HG03097 (cell line): ENCODE measurements around the gene RIT1.

Experiments
- ATAC-seq: cut with Tn5 transposase; IDR thresholded peaks from one replicate; pipeline ENCODE4 v1.9.1; 2021; ENCODE audit not compliant: unreplicated experiment, low FRiP score

Gene RIT1, protein sequence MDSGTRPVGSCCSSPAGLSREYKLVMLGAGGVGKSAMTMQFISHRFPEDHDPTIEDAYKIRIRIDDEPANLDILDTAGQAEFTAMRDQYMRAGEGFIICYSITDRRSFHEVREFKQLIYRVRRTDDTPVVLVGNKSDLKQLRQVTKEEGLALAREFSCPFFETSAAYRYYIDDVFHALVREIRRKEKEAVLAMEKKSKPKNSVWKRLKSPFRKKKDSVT

DNA sequence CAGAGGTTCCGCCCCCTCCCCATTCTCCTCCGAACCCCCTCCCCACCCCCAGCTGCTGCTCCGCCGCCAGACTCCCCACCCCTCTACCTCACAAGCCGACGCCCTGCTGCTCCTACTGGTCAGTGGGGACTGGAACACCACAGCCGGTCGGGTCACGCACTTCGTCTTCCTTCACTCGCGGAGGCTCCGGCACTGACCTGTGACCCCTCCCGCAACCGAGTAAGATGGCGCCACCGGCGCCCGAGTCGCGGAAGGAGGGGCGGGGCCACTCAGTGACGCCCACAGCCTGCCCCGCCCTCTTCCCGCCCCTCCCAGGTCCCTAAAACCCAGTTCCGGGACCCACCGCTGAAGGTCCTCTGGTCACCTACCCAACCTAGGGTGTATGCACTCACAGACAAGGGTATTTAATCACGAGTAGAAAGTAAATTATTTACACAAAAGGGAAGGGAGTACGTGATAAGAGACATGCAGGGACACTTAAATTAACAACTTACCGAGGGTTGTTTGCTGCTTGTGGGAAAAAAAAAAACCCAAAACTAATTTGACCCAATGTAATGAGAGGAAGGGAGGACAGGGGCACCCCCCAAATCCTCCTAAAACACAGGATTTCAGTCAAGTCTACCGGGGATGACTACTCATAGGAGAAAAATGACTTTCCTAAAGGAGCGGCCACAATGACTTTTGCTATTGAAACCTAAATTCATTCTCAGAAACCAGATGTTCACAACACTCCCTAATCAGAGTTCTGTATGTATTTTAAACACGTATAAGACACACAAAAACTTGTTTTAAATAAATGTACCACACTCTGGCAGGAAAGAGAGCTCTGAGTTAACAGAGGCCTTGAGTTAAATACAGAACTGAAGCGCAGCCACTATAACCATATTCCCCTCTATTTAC, at the start of gene RIT1:
Gene RIT1, minus strand, starts transcription at position 194 of the 900 bp plus-strand sequence. CDS start 588 bp downstream, outside the sequence.
- peak; percentile 76 for ATAC-seq

DNA sequence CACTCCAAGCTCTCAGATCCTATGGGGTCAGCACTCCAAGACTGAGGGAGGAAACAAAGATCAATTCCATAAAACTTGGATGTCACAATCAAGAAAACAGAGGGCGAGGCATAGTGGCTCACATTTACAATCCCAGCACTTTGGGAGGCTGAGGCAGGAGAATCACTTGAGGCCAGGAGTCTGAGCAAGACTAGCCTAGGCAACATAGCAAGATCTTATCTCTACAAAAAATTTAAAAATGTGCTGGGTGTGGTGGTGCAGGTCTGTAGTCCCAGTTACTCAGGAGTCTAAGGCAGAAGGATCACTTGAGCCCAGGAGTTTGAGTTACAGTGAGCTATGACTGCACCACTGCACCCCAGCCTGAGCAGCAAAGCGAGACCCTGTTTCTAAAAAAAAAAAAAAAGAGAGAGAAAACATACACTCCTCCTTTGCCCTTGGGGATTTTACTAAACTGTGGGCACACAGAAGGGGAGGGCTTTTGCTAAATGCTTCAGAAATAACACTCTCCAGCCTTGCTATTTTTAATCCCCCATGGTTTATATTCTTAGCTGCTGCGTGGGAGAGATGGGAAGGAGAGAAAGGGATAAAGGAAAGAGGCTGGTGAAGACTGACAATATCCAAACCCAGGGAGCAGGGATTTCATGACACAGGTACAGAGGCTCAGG, 49.1 kb upstream of the RIT1 start:
- ATAC-seq = no peak

DNA sequence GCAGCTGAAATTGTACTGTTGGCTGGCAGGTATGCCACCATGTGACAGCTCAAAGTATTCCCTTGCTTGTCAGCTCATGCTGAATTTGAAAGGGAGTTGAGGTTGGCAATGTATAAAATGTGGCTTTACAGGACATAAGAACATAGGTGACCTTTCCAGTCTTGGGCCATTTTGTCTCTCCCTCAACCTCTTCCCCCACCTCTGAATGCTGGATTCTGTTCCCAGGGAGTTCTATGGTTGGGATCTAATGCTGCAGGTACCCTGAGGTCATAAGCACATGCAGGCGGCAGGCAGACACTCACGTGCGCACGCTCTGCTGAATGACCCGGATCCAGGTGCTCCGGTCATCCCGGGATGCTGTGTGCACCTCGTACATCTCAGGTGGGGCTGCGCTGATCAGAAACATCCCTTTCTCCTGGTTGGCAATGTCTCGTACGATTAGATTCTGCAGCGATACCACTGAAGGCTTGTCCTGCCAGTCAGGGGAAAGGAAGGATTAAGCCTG, 46.3 kb upstream of the RIT1 start:
- ATAC-seq = no peak

DNA sequence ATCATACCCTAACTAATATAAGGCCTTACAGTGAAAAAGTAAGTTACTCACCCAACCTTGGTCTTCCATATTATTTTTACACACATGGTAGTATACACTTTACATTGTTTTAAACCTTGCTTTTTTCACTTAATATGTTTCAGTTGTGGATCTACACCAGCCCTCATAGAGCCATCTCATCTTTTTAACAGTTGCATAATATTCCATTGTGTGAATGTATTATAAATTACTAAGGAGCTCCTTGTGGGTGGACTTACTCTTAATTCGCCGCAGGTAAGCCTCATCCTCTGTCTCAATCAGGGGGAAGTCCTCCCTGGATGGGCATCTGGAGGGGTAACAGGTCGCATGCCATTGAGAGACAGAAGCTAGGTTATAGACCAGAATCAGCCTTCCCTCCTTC, 43.5 kb upstream of the RIT1 start:
- no peak for ATAC-seq

DNA sequence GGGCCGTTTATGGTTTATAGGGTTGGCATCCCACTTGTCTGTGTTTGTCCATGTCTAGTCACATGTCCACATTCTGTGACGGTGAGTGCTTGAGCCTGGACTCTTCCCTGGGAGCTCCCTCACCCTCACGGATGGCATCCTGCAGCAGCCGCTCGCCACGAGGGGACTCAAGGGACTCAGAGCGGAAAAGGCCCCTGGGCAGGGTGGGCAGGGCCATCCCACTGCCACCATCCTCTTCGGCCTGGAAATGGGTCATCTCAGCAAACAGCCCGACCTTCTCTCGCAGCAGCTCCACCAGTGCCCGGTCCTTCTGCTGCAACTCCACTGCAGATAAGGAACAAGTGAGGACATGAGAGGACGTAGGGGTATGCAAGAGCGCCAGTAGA, 41.3 kb upstream of the RIT1 start:
- ATAC-seq = no peak

DNA sequence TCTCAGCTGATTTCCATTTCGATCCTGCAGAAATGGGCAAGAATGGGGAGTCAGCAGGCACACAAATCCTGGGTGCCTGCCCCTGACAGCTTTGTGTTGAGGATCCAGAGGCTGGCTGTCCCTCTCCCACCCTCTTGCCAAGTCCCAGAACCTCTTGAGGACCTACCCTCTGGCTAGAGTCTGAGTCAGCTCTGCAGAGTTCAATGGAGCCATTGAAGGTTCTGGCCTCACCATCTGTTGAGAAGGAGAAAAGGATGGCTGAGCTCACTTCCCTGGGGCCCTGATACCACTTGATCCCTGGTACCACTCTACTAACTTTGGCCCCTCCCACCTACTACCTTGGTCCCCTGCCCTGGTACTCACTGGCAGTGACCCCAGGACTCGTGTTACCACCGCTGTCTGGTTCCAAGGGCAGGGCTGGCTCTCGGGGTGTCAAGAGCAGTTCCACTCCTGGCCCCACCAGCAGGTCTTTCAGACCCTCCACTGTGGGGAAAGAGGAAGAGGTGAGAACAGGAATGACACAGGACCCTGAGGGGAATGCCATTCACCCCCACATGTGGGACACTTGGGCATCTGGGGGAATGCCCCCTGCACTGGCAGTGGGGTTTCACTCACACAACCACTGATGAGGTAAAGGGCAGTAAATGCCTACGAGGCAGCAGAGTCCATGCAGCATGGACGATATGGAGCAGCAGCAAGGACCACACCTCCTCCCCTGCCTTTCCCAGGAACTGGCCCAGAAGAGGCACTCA, 40.8 kb upstream of the RIT1 start:
- no peak for ATAC-seq

DNA sequence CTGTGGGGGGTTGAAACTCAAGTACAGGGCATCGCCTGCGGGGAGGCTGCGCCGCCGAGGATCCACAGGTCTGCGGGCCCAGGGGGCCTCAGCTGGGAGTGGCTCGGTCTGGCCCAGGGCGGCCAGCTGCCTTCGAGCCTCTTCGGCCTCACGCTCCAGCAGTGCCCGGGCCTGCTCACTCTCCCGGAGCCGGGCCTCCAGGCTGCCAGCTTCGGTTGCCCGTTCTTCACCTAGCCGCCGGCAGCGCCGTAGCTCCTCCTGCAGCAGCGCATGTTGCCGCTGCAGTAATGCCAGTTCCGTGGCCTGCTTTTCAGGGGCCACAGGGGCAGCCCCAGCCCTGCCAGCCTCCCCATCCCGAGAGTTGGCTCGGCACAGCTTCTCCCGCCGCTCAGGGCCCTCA, 39.7 kb upstream of the RIT1 start:
- no peak for ATAC-seq

DNA sequence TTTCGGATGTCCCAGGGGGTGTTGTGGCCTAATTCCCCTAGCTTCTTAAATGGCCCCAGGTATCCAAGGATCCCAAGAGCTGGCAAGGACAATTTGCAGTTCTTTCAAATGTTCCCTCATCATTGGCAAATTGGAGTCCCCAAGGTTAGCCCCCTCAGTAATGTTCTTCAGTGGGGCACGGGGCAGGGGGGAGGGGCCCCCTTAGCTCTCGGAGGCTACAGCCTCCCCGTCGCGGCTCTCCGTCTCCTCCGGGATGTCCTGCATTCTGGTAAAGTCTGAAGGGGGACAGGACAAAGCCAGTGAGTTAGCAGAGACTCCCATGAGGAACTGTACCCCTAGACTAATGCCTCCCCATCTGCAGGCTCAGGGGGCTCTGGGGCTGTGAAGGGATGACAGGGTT, 36.6 kb upstream of the RIT1 start:
- no peak for ATAC-seq

DNA sequence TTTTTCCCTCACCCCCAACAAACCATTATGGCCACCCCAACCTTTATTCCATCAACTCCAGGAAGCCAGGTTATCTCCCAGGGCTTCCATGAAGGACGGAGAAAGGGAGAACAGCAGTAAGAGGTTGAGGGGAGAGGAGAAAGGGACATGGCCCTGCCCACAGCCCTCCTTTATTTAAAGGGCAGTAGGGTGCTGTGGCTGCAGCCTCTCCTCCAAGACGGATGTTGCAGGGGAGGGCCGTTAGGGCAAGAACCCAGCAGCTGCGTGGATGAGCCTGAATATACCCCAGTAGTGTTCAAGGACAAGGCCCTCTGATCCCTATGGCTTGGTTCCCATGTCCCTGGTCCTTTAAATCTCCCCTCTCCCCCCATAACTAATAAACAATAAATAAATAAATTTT, 36.1 kb upstream of the RIT1 start:
- ATAC-seq = no peak

DNA sequence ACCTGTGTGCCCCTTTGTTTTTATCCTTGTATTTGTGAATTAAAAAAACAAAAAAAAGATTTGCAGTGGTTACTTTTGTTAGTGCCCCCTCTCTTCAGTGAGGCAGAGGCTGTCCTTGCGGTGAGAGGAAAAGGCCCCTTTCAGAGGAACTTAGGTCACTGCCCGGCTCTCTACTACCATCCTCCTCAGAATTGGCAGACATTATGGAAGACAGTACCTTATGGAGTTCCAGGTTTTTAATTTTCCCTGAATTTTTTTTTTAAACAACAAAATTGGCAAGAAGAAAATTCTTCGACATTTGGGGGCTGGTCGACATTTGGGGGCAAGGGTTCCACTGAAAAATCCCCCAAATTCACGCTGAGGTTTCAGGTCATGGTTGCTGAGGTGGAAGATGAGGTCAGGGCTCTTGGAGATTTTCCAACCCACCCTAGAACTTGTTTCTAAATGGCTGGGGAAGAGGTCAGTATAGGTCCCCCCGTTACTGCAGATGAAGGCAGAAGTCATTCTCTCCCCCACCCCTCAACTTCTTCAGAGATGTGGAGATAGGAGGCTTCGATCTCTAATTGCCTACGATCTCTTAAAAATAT, 35.6 kb upstream of the RIT1 start:
- ATAC-seq = peak; percentile 11

DNA sequence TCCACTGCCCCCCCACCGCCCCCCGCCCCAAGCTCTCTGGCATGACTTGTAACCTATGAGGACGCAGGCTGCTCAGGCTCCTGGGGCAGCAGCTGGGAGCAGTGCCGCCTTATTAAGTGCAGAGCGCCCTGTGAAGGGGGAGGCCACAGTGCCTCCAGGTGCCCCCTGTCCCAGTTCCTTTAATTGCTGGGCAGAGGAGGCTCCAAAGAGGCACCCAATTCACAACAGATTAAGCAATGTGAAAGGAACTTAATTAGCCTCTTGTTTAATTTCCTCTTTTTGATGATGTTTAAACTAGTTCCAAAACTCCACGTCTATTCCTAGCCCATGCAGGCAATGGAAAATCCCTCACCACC, 33.3 kb upstream of the RIT1 start:
- no peak for ATAC-seq

DNA sequence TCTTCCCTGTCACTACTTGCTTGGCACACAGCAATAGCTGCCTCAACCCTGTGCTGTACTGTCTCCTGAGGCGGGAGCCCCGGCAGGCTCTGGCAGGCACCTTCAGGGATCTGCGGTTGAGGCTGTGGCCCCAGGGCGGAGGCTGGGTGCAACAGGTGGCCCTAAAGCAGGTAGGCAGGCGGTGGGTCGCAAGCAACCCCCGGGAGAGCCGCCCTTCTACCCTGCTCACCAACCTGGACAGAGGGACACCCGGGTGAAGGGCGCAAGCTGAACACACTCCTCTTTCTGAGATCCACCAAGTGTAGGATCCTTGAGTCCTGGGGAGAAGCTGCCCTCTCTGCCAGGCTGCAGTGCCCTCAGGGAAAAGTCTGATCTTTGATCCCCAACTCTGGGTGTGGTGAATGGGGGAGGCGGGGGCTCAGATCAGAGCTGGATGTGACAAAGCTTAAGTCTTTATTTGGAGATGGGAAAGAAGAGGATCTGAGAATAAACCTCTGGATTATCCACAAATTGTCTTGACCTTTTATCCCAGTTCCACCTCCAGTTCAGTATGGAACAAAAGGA, 31.5 kb upstream of the RIT1 start:
- ATAC-seq = no peak

DNA sequence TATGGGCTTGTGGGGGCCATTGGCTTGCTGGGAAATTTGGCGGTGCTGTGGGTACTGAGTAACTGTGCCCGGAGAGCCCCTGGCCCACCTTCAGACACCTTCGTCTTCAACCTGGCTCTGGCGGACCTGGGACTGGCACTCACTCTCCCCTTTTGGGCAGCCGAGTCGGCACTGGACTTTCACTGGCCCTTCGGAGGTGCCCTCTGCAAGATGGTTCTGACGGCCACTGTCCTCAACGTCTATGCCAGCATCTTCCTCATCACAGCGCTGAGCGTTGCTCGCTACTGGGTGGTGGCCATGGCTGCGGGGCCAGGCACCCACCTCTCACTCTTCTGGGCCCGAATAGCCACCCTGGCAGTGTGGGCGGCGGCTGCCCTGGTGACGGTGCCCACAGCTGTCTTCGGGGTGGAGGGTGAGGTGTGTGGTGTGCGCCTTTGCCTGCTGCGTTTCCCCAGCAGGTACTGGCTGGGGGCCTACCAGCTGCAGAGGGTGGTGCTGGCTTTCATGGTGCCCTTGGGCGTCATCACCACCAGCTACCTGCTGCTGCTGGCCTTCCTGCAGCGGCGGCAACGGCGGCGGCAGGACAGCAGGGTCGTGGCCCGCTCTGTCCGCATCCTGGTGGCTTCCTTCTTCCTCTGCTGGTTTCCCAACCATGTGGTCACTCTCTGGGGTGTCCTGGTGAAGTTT, 30.8 kb upstream of the RIT1 start:
- no peak for ATAC-seq

DNA sequence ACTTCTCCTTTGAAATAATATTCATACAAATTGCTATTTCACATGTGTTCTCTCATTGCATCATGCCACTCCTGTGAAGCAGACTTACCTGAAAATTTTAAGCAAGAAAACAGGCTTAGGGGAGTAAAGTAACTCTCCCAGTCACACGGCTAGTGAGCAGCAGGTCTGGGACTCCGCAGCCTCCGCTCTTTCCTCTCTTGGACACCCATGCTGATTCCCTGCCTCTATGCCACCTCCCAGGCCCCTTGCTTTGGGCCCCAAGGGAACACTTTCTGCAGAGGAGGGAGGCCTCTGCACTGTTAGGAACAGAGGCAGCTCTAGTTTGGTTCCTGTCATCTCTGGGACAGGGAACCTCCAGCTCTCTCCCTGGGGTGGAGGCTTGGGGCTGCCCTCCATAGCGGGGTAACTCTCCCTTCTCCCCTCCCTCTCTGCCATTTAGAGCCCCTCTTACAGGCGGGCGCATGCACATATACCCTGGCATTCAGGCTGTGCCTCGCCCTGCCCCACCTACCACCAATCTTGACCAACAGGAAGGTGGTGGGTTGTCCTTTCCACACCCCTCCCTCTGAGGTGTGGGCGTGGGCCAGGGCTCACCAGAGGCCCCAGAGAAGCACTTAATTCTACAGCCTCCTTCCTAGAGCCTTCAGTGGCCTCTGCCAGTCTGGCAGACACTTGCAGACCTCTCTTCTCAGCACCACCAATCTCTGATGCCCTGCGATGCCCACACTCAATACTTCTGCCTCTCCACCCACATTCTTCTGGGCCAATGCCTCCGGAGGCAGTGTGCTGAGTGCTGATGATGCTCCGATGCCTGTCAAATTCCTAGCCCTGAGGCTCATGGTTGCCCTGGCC, 30.1 kb upstream of the RIT1 start, which contains the start of gene RXFP4:
Gene RXFP4, plus strand, starts transcription at position 646 of the 852 bp plus-strand sequence. Its CDS starts 72 bp downstream, at position 718.
- no peak for ATAC-seq

DNA sequence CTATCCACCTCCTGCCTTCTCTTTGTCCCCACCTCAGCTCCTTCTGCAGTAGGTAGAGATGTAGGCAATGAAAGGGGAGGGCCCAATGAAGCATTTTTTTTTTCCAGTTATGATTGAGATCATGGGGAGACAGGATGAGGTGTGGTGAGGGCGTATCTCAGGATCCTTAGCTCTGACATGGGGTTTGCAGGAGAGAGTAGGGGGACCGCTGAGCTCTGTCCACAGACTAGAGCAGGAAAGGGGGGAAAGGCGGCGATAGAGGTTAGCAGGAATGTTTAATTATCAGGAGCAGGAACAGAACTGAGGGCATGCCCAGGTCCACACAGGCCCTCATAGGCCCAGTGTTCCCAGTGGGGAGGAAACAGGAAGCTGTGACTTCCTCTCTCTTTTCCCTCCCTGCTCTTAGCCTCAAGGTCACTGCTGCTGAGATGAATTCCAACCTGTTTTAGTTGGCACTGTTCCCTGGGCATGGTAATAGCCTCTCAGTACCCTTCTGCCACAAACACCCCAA, 29.4 kb upstream of the RIT1 start:
- no peak for ATAC-seq

DNA sequence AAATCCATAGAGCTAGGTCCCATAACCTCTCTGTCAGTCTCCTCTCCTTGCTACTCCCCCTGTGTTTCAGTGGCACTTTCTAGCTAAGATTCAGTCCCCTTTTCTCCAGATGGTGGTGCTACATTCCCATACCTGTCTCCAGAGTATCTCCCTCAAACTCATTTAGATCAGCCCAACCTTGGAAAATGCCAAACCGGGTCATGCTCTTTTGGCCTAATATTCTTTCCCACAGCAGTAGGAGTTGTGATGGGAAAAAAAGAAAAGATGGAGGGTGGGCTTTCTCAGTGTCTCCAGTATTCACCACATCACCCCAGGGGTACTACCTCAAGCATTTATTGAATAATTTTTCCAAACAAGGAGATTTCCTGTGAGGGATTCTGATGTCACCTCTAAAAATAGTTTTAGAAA, 27.1 kb upstream of the RIT1 start:
- ATAC-seq = no peak

DNA sequence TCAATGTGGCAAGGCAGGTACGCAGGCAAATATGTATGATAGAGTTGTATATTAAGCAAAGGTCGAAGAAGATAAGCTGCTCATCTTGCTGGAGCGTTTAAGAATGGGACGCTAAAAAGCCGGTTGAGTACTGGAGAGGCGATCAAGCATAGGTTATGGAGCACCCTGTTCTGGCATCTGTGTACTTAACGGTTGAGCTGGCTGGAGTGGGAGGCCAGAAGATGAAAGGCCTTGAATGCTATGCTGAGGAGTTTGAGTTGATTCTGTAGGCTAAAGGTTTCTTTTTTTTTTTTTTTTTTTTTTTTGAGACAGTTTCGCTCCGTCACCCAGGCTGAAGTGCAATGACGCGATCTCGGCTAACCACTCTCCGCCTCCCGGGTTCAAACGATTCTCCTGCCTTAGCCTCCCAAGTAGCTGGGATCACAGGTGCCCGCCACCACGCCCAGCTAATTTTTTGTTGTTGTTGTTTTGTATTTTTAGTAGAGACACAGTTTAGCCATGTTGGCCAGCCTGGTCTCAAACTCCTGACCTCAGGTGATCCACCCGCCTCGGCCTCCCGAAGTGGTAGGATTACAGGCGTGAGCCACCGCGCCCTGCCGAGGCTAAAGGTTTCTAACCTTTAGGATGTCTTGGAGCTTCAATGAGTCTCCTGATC, 23.9 kb upstream of the RIT1 start:
- no peak for ATAC-seq
